OCI-LY3 (cell line): ENCODE results near the gene ESRRB.

Experiments
- EZH2phosphoT487 ChIP-seq: fragments of 200-600 bp; shearing (Covaris generic); IDR thresholded peaks from 2 replicates; pipeline ENCODE4 v1.6.1; 2018; ENCODE audit warnings: antibody characterized with exemption, mixed run types, low read depth
- TF ChIP-seq, protein P1 (sequence below): fragments of 200-600, 300-600 bp; sonication (generic); IDR thresholded peaks from 2 replicates; pipeline ENCODE4 v1.5.1; 2014; ENCODE audit warnings: antibody characterized with exemption, low read length, low read depth

- TF ChIP-seq, protein P1, sequence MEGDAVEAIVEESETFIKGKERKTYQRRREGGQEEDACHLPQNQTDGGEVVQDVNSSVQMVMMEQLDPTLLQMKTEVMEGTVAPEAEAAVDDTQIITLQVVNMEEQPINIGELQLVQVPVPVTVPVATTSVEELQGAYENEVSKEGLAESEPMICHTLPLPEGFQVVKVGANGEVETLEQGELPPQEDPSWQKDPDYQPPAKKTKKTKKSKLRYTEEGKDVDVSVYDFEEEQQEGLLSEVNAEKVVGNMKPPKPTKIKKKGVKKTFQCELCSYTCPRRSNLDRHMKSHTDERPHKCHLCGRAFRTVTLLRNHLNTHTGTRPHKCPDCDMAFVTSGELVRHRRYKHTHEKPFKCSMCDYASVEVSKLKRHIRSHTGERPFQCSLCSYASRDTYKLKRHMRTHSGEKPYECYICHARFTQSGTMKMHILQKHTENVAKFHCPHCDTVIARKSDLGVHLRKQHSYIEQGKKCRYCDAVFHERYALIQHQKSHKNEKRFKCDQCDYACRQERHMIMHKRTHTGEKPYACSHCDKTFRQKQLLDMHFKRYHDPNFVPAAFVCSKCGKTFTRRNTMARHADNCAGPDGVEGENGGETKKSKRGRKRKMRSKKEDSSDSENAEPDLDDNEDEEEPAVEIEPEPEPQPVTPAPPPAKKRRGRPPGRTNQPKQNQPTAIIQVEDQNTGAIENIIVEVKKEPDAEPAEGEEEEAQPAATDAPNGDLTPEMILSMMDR: no peak
- no peak for TF ChIP-seq EZH2phosphoT487
Observed at GRCh38 chr14:76382495-76382832, 6.5 kb downstream of the ESRRB start.
